ENCODE results near the gene SERINC5.

- TF ChIP-seq CTCF (IDR thresholded peaks at IDR 0.05) (no peak), POLR2A (IDR thresholded peaks at IDR 0.05) (no peak)
Measured at GRCh38 chr5:80129146-80129545, 126.7 kb downstream of the SERINC5 start.

Data from thyroid gland (tissue), 4 donors.